H1 (cell line): Measurements from ENCODE around the gene KRTAP4-9. TPM values are rescaled to one million over a fixed set of nuclear protein-coding genes. Genes with fewer than 3 reads are reported as not detected.

ENCODE experiments used
- CTCF ChIA-PET: fragments of 300-600 bp; sonication (Branson Sonifier 250); formaldehyde crosslinking; loops from one replicate; lab custom pipeline; 2021; ENCODE audit not compliant: partially characterized antibody; lab: Charles Lee
- POLR2A ChIA-PET: fragments of 300-600 bp; sonication (Branson Sonifier 250); formaldehyde crosslinking; loops from one replicate; lab custom pipeline; 2021; ENCODE audit warnings: inconsistent platforms; ENCODE audit not compliant: partially characterized antibody; lab: Charles Lee
- DNase-seq, 2 experiments: peaks; one replicate each; pipeline versions ENCODE4 v3.0.0 to v3.0.0-alpha.2; 2010 to 2022; ENCODE audit warnings: low spot score in 2 of 2, low read depth in 1 of 2, mixed read lengths in 1 of 2
- FAIRE-seq: peaks from 2 replicates; lab custom pipeline; 2011; peaks lifted over from hg19 to GRCh38; lab: Jason Lieb, UNC
- H2AFZ ChIP-seq: 2 replicates; pipeline ENCODE4 v1.8.1; 2012; ENCODE audit warnings: low read length, inconsistent platforms
- H2AK5ac ChIP-seq: 2 replicates; pipeline ENCODE4 v1.6.1; 2013; ENCODE audit warnings: low read depth, low read length
- H2BK120ac ChIP-seq: replicated peaks from 2 replicates; pipeline ENCODE3; 2013; ENCODE audit warnings: low read depth, low read length, inconsistent platforms
- H2BK12ac ChIP-seq: 2 replicates; pipeline ENCODE4 v1.6.1; 2013; ENCODE audit warnings: low read depth, low read length
- H2BK15ac ChIP-seq: 2 replicates; pipeline ENCODE4 v1.6.1; 2013; ENCODE audit warnings: low read length
- H2BK20ac ChIP-seq: 2 replicates; pipeline ENCODE4 v1.6.1; 2013; ENCODE audit warnings: low read length
- H2BK5ac ChIP-seq: 2 replicates; pipeline ENCODE4 v1.6.1; 2013; ENCODE audit warnings: low read depth, low read length
- H3K14ac ChIP-seq: 2 replicates; pipeline ENCODE4 v1.6.1; 2013; ENCODE audit warnings: inconsistent platforms; ENCODE audit not compliant: insufficient read length
- H3K18ac ChIP-seq: 2 replicates; pipeline ENCODE4 v1.6.1; 2013; ENCODE audit warnings: low read length; ENCODE audit errors: extremely low read depth
- H3K23ac ChIP-seq: 2 replicates; pipeline ENCODE4 v1.6.1; 2013; ENCODE audit warnings: inconsistent platforms; ENCODE audit not compliant: insufficient read length
- H3K23me2 ChIP-seq: 2 replicates; pipeline ENCODE4 v1.6.1; 2013; ENCODE audit warnings: low read depth, low read length
- H3K27ac ChIP-seq: 2 replicates; pipeline ENCODE4 v1.6.1; 2011; ENCODE audit warnings: low read depth, low read length, inconsistent platforms
- H3K27me3 ChIP-seq, 4 experiments: replicated peaks in 1 of 4; 1 replicate in 1 of 4; 2 replicates in 3 of 4; pipeline versions ENCODE4 v1.6.1 to v1.8.1; 2011 to 2013; ENCODE audit warnings: low read length in 3 of 4, mild to moderate bottlenecking in 3 of 4, inconsistent platforms in 2 of 4, mixed read lengths in 2 of 4, moderate library complexity in 1 of 4; ENCODE audit not compliant: control insufficient read depth in 3 of 4, insufficient read depth in 3 of 4; ENCODE audit errors: extremely low read depth in 1 of 4
- H3K36me3 ChIP-seq, 4 experiments: 2 replicates each; pipeline versions ENCODE4 v1.6.1 to v1.8.1; 2011 to 2013; ENCODE audit warnings: mild to moderate bottlenecking in 4 of 4, low read length in 3 of 4, moderate library complexity in 2 of 4, control low read depth in 1 of 4, inconsistent platforms in 1 of 4; ENCODE audit not compliant: insufficient read depth in 4 of 4, control insufficient read depth in 2 of 4
- H3K4ac ChIP-seq: replicated peaks from 2 replicates; pipeline ENCODE3; 2013; ENCODE audit warnings: low read length, low read depth, mixed read lengths, inconsistent platforms; ENCODE audit not compliant: insufficient read length
- H3K4me1 ChIP-seq, 4 experiments: replicated peaks in 1 of 4; 1 replicate in 1 of 4; 2 replicates in 3 of 4; pipeline versions ENCODE4 v1.6.1 to v1.8.1; 2011 to 2013; ENCODE audit warnings: low read length in 3 of 4, inconsistent platforms in 2 of 4, mixed read lengths in 1 of 4; ENCODE audit not compliant: insufficient read depth in 4 of 4, control insufficient read depth in 3 of 4
- H3K4me2 ChIP-seq, 2 experiments: 2 replicates each; pipeline versions ENCODE4 v1.6.1 to v1.8.1; 2011 to 2013; ENCODE audit warnings: low read depth in 2 of 2, low read length in 2 of 2, control low read depth in 1 of 2, inconsistent platforms in 1 of 2, mild to moderate bottlenecking in 1 of 2; ENCODE audit not compliant: insufficient read depth in 1 of 2
- H3K4me3 ChIP-seq, 4 experiments: fragments of 200-600, 300-600 bp in 1 of 4; sonication (generic), shearing (Covaris generic), sonication (Bioruptor Twin) in 1 of 4; 2 replicates each; pipeline versions ENCODE4 v1.5.1 to v1.8.1; 2011 to 2016; ENCODE audit warnings: low read length in 4 of 4, low read depth in 3 of 4, control low read depth in 2 of 4, inconsistent platforms in 2 of 4, mild to moderate bottlenecking in 2 of 4, mixed read lengths in 1 of 4, moderate library complexity in 1 of 4; ENCODE audit not compliant: insufficient read depth in 2 of 4; ENCODE audit errors: extremely low read depth in 1 of 4
- H3K56ac ChIP-seq: replicated peaks from 2 replicates; pipeline ENCODE3; 2013; ENCODE audit warnings: low read depth, mild to moderate bottlenecking, mixed read lengths, low read length, inconsistent platforms; ENCODE audit not compliant: insufficient read length
- H3K79me1 ChIP-seq: 2 replicates; pipeline ENCODE4 v1.6.1; 2013; ENCODE audit warnings: low read depth, low read length, control low read depth
- H3K79me2 ChIP-seq, 2 experiments: 2 replicates each; pipeline versions ENCODE4 v1.6.1 to v1.8.1; 2012 to 2013; ENCODE audit warnings: low read length in 2 of 2, mild to moderate bottlenecking in 2 of 2, inconsistent platforms in 1 of 2; ENCODE audit not compliant: insufficient read depth in 2 of 2, control insufficient read depth in 1 of 2
- H3K9ac ChIP-seq, 4 experiments: replicated peaks in 1 of 4; 1 replicate in 1 of 4; 2 replicates in 3 of 4; pipeline versions ENCODE4 v1.6.1 to v1.8.1; 2011 to 2013; ENCODE audit warnings: low read depth in 3 of 4, low read length in 3 of 4, control low read depth in 2 of 4, mild to moderate bottlenecking in 2 of 4, moderate library complexity in 2 of 4, inconsistent platforms in 1 of 4; ENCODE audit errors: extremely low read depth in 1 of 4
- H3K9me3 ChIP-seq, 2 experiments: 2 replicates each; pipeline versions ENCODE4 v1.6.1 to v1.8.1; 2012 to 2013; ENCODE audit warnings: mild to moderate bottlenecking in 2 of 2, moderate library complexity in 2 of 2, control low read depth in 1 of 2, inconsistent platforms in 1 of 2, low read depth in 1 of 2, low read length in 1 of 2, mixed read lengths in 1 of 2; ENCODE audit not compliant: insufficient read depth in 2 of 2
- H4K20me1 ChIP-seq, 2 experiments: replicated peaks in 1 of 2; 2 replicates each; pipeline versions ENCODE3 to v1.8.1; 2011 to 2013; ENCODE audit warnings: inconsistent platforms in 2 of 2, low read length in 2 of 2, mild to moderate bottlenecking in 1 of 2; ENCODE audit not compliant: insufficient read depth in 2 of 2, control insufficient read depth in 1 of 2
- H4K5ac ChIP-seq: 2 replicates; pipeline ENCODE4 v1.6.1; 2013; ENCODE audit warnings: low read length, low read depth, mixed read lengths, inconsistent platforms; ENCODE audit not compliant: insufficient read length
- H4K8ac ChIP-seq: 2 replicates; pipeline ENCODE4 v1.8.0; 2013; ENCODE audit warnings: mild to moderate bottlenecking, moderate library complexity, low read length, inconsistent platforms; ENCODE audit not compliant: insufficient read depth; ENCODE audit errors: extremely low read depth
- H4K91ac ChIP-seq: replicated peaks from 2 replicates; pipeline ENCODE3; 2013; ENCODE audit warnings: low read length, mixed read lengths, inconsistent platforms; ENCODE audit not compliant: insufficient read length
- CBX5 ChIP-seq: fragments of 300-800, 300-1000 bp; sonication (generic); IDR thresholded peaks from 2 replicates; pipeline ENCODE4 v1.7.1; 2016; ENCODE audit warnings: antibody characterized with exemption, low read length, low read depth
- CHD2 ChIP-seq: IDR thresholded peaks from 2 replicates; pipeline ENCODE4 v1.6.1; 2012; ENCODE audit warnings: low read length, improper control_type of control experiment
- ZNF274 ChIP-seq: IDR thresholded peaks from 2 replicates; pipeline ENCODE4 v1.7.0; 2012; ENCODE audit warnings: low read length, borderline replicate concordance; ENCODE audit errors: extremely low read depth
- WGBS, 2 experiments: shearing (Covaris generic) in 1 of 2; methylation state at CpG; one replicate each; pipeline versions ENCODE4 v1.1.6 to v1.1.7; 2013 to 2015; ENCODE audit warnings: low lambda C conversion rate in 2 of 2, mixed read lengths in 2 of 2, inconsistent platforms in 1 of 2, low coverage in 1 of 2, missing lambda C conversion rate in 1 of 2; ENCODE audit not compliant: insufficient replicate concordance in 2 of 2, insufficient coverage in 1 of 2, insufficient read length in 1 of 2; ENCODE audit errors: extremely low coverage in 1 of 2, missing lambda C conversion rate in 1 of 2; 5-methylcytosine and 5-hydroxymethylcytosine counted together
- polyA plus RNA-seq, 7 experiments: library from polyadenylated mRNA; depleted of rRNA in 3 of 7; stranded (reverse) in 5 of 7; unstranded in 2 of 7; fragments of >200 nt in 5 of 7; fragments of 200-250 nt in 2 of 7; gene quantifications; 1 replicate in 5 of 7; 2 replicates in 1 of 7; 4 replicates in 1 of 7; pipeline versions ENCODE4 v1.2.1 to v1.2.3, GENCODE V29; 2011 to 2013; ENCODE audit warnings: missing spikeins in 2 of 7, mixed read lengths in 2 of 7
- total RNA-seq: library from RNA; stranded (reverse); fragmentation: NEBNext Ultra II Directional; extraction: Animal tissue kit (Norgen Biotek cat#: 25700); gene quantifications from 2 replicates; pipeline ENCODE4 v1.2.1, GENCODE V29; 2021
- TF ChIP-seq, protein P1 (sequence below): IDR thresholded peaks from 2 replicates; pipeline ENCODE4 v1.6.1; 2011; ENCODE audit warnings: low read depth, mild to moderate bottlenecking, low read length; ENCODE audit not compliant: insufficient read depth

Gene KRTAP4-9
- total and polyA plus RNA-seq, 2 of the 8 experiments (the other 6 are each of a cell fraction or from before 2014, with no cell fraction given), result not detected

DNA sequence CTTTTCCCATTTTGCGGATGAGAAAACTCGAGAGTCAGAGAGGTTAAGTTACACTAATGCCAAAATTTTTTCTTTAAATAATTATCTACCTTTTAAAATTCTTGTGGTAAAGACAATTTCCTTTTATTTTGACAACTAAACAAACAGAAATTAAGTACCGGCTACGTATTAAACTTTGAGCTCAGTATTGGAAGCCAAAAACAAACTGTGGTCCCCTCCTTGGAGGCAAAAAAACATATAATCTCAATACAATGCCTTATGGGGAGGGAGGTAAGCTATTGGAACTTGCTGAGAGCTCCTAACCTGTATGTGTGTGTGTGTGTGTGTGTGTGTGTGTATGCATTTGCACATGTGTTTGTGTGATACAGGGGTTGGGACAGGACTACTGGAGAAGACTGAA, 41.7 kb upstream of the KRTAP4-9 start:
- Histone ChIP-seq H3K9ac (no peak overlapping the region), H2BK20ac (no peak overlapping the region), H3K14ac (no peak overlapping the region), H3K9me3 (no peaks in the 10 kb centered on the region), H3K56ac (no peak overlapping the region), H3K79me1 (no peaks in the 10 kb centered on the region), H2BK5ac (no peak overlapping the region), H3K27ac (no peak overlapping the region), H4K20me1 (no peaks in the 10 kb centered on the region), H3K79me2 (no peaks in the 10 kb centered on the region), H2BK12ac (no peak overlapping the region), H4K91ac (no peak overlapping the region), H2BK120ac (no peak overlapping the region), H4K5ac (no peak overlapping the region), H3K36me3 (no peaks in the 10 kb centered on the region), H3K27me3 (no peaks in the 10 kb centered on the region), H4K8ac (no peak overlapping the region), H3K18ac (no peak overlapping the region), H3K4me3 (no peak overlapping the region), H3K23me2 (no peaks in the 10 kb centered on the region), H2BK15ac (no peak overlapping the region), H3K4ac (no peak overlapping the region), H3K4me1 (no peaks in the 10 kb centered on the region), H3K23ac (no peak overlapping the region), H2AFZ (no peak overlapping the region), H2AK5ac (no peak overlapping the region), H3K4me2 (no peak overlapping the region)
- FAIRE-seq (no peak), DNase-seq (no peak)
- no peak for TF ChIP-seq CHD2
- no peak for TF ChIP-seq CBX5
- TF ChIP-seq, protein P1, sequence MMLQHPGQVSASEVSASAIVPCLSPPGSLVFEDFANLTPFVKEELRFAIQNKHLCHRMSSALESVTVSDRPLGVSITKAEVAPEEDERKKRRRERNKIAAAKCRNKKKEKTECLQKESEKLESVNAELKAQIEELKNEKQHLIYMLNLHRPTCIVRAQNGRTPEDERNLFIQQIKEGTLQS, result no peak
- no peak for TF ChIP-seq ZNF274
- CTCF ChIA-PET, result interaction anchor here (1.1 to 1.4 kb wide), 2 partner anchors 485 to 585 kb away, joined by 3 read pairs; no protein-coding TSS in a partner anchor
- POLR2A ChIA-PET, result no interaction called here
- 89% methylated on average over 4 of the region's 4 CpGs; no CpG with 5 or more reads in 1 of the 2 experiments for WGBS, 2 experiments
